ENCODE data around the gene BRD3.

- TF ChIP-seq POLR2AphosphoS5 (IDR thresholded peaks at IDR 0.05; ENCODE audit: low read depth, low read length) (no peak), REST (IDR thresholded peaks at IDR 0.05; ENCODE audit: insufficient read depth in 1 of 2, low read depth in 2 of 2, low read length in 2 of 2) (no peak)
Measured at GRCh38 chr9:133986774-133987445, 80.9 kb downstream of the BRD3 start.

All from PFSK-1 (cell line).